HepG2 (cell line): ENCODE data around the gene TMEM33.

Experiments
- CTCF ChIP-seq: sonication (generic); formaldehyde crosslinking; IDR thresholded peaks from 2 replicates; pipeline ENCODE4 v1.5.0; 2020; ENCODE audit warnings: mild to moderate bottlenecking, missing genetic modification reagents, moderate library complexity
- EP300 ChIP-seq, 3 experiments: sonication (generic) in 1 of 3; formaldehyde crosslinking in 1 of 3; IDR thresholded peaks; 2 replicates each; pipeline versions ENCODE4 v1.5.1 to v1.6.1; 2011 to 2020; ENCODE audit warnings: low read depth in 2 of 3, low read length in 2 of 3, borderline replicate concordance in 1 of 3, improper control_type of control experiment in 1 of 3, mild to moderate bottlenecking in 1 of 3, missing genetic modification reagents in 1 of 3, moderate library complexity in 1 of 3
- FOXP1 ChIP-seq, 2 experiments: fragments of 450-650 bp in 1 of 2; IDR thresholded peaks; 2 replicates each; pipeline ENCODE4 v1.6.1; 2017 to 2018; ENCODE audit warnings: antibody characterized with exemption in 1 of 2
- HOXA7 ChIP-seq: sonication (generic); formaldehyde crosslinking; IDR thresholded peaks from 2 replicates; pipeline ENCODE4 v1.8.1; 2022; ENCODE audit warnings: mild to moderate bottlenecking, missing genetic modification reagents, moderate library complexity
- MAX ChIP-seq: IDR thresholded peaks from 2 replicates; pipeline ENCODE4 v1.6.1; 2012; ENCODE audit warnings: inconsistent platforms
- MYC ChIP-seq: sonication (generic); formaldehyde crosslinking; IDR thresholded peaks from 2 replicates; pipeline ENCODE4 v1.9.0; 2021; ENCODE audit warnings: missing genetic modification reagents, borderline replicate concordance
- REST ChIP-seq, 2 experiments: IDR thresholded peaks; 2 replicates each; pipeline ENCODE4 v1.6.1; 2011 to 2012; ENCODE audit warnings: low read length in 2 of 2, borderline replicate concordance in 1 of 2, low read depth in 1 of 2, mild to moderate bottlenecking in 1 of 2, moderate library complexity in 1 of 2
- ZNF143 ChIP-seq: sonication (generic); formaldehyde crosslinking; IDR thresholded peaks from 2 replicates; pipeline ENCODE4 v1.4.0; 2020; ENCODE audit warnings: missing genetic modification reagents
- ZNF24 ChIP-seq: fragments of 450-650 bp; IDR thresholded peaks from 2 replicates; pipeline ENCODE4 v1.6.1; 2017; ENCODE audit warnings: antibody characterized with exemption, mild to moderate bottlenecking
- ZNF614 ChIP-seq: IDR thresholded peaks from 2 replicates; pipeline ENCODE4 v1.6.1; 2018; ENCODE audit warnings: missing biosample characterization, missing genetic modification reagents, inconsistent platforms, borderline replicate concordance
- TF ChIP-seq, protein P1 (sequence below): sonication (generic); formaldehyde crosslinking; IDR thresholded peaks from 2 replicates; pipeline ENCODE4 v1.4.0; 2020; ENCODE audit warnings: missing genetic modification reagents

DNA sequence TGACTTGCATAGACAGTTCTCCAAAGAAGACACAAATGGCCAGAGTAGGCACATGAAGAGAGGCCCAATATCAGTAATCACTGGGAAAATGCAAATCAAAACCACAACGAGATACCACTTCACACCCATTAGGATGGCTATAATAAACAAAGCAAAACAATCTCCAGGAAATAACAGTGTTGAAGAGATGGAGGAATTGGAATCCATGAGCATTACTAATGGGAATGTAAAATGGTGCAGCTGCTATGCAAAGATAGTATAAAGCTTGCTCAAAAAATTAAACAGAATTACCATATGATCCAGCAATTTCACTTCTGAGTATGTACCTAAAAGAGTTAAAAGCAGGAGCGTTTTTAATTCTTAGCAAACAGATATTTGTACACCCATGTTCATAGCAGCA lies 17.0 kb upstream of the TMEM33 start:
- TF ChIP-seq, protein P1, sequence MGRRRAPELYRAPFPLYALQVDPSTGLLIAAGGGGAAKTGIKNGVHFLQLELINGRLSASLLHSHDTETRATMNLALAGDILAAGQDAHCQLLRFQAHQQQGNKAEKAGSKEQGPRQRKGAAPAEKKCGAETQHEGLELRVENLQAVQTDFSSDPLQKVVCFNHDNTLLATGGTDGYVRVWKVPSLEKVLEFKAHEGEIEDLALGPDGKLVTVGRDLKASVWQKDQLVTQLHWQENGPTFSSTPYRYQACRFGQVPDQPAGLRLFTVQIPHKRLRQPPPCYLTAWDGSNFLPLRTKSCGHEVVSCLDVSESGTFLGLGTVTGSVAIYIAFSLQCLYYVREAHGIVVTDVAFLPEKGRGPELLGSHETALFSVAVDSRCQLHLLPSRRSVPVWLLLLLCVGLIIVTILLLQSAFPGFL (CRISPR knock-in tag) = no peak
- TF ChIP-seq MAX (no peak), EP300 (IDR thresholded peaks at IDR 0.05; ENCODE audit: low read depth in 2 of 2, low read length in 2 of 2) (no peak), EP300 (CRISPR knock-in tag; IDR thresholded peaks at IDR 0.05; ENCODE audit: borderline replicate concordance) (no peak), REST (IDR thresholded peaks at IDR 0.05; ENCODE audit: borderline replicate concordance in 1 of 2, low read depth in 1 of 2, low read length in 2 of 2) (no peak), HOXA7 (CRISPR knock-in tag) (no peak), FOXP1 (IDR thresholded peaks at IDR 0.05) (no peak), FOXP1 (CRISPR knock-in tag; IDR thresholded peaks at IDR 0.05) (no peak), CTCF (no peak), MYC (no peak), ZNF143 (CRISPR knock-in tag) (no peak), ZNF24 (no peak), ZNF614 (CRISPR knock-in tag) (no peak)
